GM04504 (cell line): ENCODE results near the gene FABP2.
A peak's percentile ranks its signal among the peaks of the same experiment; 100 is the strongest.
"Not testable (repeated sequence)": the region's sequence is repeated elsewhere in the genome, so short reads cannot be mapped to it uniquely, and the experiment has no call there.

Source experiments
- DNase-seq: peaks from one replicate; pipeline ENCODE4 v3.0.0-alpha.2; 2012; ENCODE audit warnings: low read depth

The FABP2 gene

GRCh38 chr4:119310826-119311225 lies 11.1 kb downstream of the FABP2 start:
- DNase-seq, result no peak

GRCh38 chr4:119307606-119308005 lies 14.3 kb downstream of the FABP2 start:
- DNase-seq, result no peak

DNA sequence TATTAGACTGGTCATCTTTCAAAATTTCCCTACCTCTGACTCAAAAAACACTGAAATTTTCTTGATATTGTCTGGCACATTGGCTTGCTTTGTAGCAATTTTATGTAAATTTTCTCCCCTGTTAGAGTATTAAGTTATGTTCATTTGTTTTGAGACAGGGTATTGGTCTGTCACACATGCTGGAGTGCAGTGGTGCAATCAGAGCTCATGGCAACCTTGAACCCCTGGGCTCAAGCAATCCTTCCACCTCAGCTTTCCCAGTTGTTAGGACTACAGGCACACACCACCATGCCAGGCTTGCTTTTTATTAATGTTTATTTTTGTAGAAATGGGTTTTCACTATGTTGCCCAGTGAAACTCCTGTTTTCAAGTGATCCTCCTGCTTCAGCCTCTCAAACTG lies 17.5 kb downstream of the FABP2 start:
- no peak for DNase-seq

DNA sequence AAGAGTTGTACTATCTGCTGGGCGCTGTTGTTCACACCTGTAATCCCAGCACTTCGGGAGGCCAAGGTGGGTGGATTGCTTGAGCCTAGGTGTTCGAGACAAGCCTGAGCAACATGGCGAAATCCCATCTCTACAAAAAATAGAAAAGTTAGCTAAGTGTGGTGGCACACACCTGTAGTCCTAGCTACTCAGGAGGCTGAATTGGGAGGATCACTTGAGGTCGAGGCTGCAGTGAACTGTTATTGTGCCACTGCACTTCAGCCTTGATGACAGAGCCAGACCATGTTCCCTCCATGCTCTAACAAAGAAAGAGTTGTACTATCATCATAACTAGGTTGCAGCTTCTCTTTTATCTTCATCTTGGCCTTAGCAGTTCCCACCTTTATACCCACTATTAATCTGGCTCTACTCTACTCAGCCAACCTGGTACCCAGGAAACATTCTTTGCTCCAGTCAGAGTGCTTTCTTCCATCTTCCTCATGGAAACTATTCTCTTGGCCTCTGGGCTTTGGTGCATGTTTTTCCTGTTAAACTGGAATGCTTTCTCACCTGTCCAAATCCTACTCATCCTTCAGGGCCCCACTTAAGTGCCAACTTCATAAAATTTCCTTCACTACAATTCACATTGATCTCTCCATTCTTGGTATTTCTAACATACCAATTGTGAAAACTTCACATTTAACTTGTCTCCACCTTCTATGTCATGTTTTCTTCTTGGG lies 18.2 kb downstream of the FABP2 start:
- no peak for DNase-seq

DNA sequence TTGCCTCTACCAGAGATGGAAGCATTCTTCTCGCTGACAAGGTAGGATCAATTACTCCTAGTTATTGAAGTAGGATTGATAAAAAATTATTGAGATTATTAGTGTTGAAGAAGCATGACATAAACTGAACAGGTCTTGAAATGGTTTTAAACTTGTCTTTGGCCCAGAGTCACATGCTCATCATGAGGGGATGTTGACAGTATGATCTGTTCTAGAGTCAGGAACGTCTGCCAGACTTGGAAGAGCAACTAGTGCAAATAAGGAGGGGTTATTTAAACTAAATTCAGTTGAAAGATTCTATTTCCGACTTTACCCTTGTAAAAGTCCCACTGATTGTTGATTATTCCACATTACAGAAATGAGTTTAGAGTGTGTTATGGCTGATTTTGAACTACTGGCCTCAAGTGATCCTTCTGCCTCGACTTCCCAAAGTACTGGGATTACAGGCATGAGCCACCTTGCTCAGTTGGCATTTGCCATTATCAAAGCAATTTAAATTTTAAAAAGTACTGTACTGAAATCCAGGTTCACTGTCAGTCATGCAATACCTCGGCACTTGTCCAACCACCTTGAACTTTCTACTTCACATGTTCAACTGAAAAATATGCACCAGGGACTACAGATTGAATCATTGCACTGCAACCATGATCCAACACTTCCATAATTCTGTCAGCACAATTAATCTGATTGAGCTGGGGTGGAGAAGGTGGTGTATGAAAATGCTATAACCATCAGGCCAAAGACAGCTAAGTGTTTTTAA lies 19.7 kb downstream of the FABP2 start:
- DNase-seq, result no peak

GRCh38 chr4:119300101-119300978 lies 21.6 kb downstream of the FABP2 start:
- peak; percentile 79 for DNase-seq

DNA sequence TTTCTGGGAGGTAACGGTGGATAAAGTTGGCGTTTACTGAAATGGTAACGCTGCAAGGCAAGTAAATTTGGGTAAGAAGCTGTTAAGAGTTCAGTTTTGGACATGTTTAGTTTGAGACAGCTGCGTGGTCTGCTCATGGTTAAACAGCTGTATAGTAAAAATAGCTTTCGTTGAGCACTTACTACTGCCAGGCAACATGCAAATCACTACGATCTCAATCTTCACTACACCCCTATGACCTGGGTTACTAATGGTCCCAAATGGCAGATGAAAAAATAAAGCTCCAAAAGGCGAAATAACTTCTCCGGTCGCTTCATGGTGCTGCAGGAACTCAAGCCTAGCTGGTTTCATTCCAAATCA lies 22.2 kb downstream of the FABP2 start:
- DNase-seq, result no peak

- no peak for DNase-seq
Measured at GRCh38 chr4:119299260-119299671, 22.7 kb downstream of the FABP2 start.

GRCh38 chr4:119297795-119298194 lies 24.1 kb downstream of the FABP2 start:
- DNase-seq, result no peak

- DNase-seq, result no peak
Measured at GRCh38 chr4:119296356-119296755, 25.6 kb downstream of the FABP2 start.

DNA sequence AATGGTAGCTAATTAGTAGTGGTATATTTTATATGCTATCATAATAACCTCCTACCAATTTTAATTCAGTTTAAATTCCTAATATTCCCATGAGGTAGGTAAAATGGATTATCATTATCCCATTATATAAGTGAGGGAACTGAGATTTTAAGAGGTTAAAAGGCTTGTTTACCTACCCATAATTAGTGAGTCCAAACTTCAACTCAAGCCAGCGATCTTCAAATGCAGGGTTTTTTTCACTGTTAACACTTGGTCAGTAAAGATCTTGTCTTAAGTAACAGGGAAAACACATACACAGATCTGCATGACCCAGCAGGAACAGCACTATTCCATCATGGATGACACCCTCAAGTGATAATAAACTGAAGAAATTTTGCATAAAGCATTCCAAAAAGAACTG lies 31.3 kb downstream of the FABP2 start:
- no peak for DNase-seq

DNA sequence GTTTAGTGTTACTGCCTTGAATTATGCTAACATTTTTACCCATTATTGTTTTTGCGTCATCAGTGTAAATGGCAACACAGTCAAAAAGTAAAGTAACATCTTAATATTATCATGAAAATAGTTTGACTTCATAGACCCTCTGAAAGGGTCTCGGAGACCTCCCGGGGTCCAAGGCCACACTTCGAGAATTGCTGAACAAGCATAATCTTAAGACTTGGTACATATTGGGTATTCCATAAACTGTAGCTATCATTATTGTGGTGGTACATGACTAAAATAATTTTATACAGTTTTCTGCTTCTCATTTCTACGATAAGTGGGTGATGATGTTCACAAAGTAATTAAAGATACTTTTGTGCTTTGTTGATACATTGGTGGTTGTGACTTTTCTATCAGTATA lies 32.6 kb downstream of the FABP2 start:
- no peak for DNase-seq

- DNase-seq, result peak; percentile 46
Measured at GRCh38 chr4:119286377-119287002, 35.4 kb downstream of the FABP2 start.

- no peak for DNase-seq
Measured at GRCh38 chr4:119284876-119285780, 36.8 kb downstream of the FABP2 start.

- no peak for DNase-seq
Measured at GRCh38 chr4:119281393-119281792, 40.5 kb downstream of the FABP2 start.

DNA sequence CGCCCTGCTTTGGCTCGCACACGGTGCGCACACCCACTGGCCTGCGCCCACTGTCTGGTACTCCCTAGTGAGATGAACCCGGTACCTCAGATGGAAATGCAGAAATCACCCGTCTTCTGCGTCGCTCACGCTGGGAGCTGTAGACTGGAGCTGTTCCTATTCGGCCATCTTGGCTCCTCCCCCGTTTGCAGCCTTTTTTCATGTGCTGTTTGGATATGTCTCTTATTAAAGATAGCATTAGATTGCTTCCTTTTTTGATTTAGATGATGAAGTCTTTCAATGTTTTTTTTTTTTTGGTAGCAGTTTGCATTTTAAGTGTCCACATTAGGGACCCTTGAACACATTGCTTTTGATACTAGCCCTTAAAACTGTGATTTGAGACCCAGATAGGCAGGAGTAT lies 42.0 kb downstream of the FABP2 start:
- not testable (repeated sequence) for DNase-seq

GRCh38 chr4:119279541-119279940 lies 42.4 kb downstream of the FABP2 start:
- not testable (repeated sequence) for DNase-seq

- DNase-seq, result no peak
Measured at GRCh38 chr4:119271361-119272085, 50.4 kb downstream of the FABP2 start.

DNA sequence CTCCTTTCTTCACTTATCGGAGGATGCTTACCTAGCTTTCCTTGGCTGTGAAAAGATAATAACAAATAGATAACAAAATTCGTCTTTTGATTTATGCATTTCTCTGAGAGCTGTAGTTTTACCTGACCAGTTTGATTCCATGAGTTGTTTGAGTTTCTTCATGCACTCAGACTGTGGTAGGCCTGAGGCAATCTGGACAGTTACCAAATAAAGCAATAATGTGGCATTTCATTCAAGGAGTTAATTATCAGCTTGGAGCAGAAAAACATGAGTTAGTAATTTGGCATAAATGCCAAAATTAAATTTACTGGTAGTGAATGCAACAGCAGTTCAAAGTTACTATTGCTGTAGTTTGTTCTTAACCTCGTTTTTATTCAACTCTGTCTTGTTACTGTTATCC lies 53.5 kb downstream of the FABP2 start:
- peak; percentile 15 for DNase-seq
